HepG2 (cell line): ENCODE data around the gene TRMT112. TPM values are rescaled to one million over a fixed set of nuclear protein-coding genes. Genes with fewer than 3 reads are reported as not detected.

ENCODE experiments used
- ATAC-seq: fragments of 200-7000 bp; cut with Tn5 transposase; 3 replicates; pipeline ENCODE4 v1.9.1; 2020; ENCODE audit warnings: mild to moderate bottlenecking, moderate library complexity
- BruUV-seq: library from RNA; stranded (reverse); fragments of 400-500 nt; replicated peaks from 2 replicates; lab custom pipeline; 2021; lab: Mats Ljungman, UMichigan
- CTCF ChIA-PET: fragments of 300-600 bp; formaldehyde crosslinking; extraction: SDS; loops from one replicate; lab custom pipeline; 2021; ENCODE audit warnings: low total read pairs, inconsistent platforms, low intra/inter-chr PET ratio; lab: Yijun Ruan, JAX
- POLR2A ChIA-PET: fragments of 350-600 bp; sonication (Branson Sonifier 250); formaldehyde crosslinking; loops from one replicate; lab custom pipeline; 2020; ENCODE audit warnings: antibody characterized with exemption, inconsistent platforms; lab: Yijun Ruan, JAX
- DNase-seq: peaks from one replicate; pipeline ENCODE4 v3.0.0-alpha.2; 2015; ENCODE audit warnings: low spot score
- FAIRE-seq: peaks from 3 replicates; lab custom pipeline; 2011; peaks lifted over from hg19 to GRCh38; lab: Jason Lieb, UNC
- H2AFZ ChIP-seq: one replicate; pipeline ENCODE4 v1.6.1; 2011; ENCODE audit warnings: low read length, inconsistent platforms
- H3K27ac ChIP-seq: fragments of 300-600 bp; 3 replicates; pipeline ENCODE4 v1.8.0; 2011; ENCODE audit warnings: mixed run types, mild to moderate bottlenecking, mixed read lengths, low read length, inconsistent platforms; ENCODE audit not compliant: insufficient read depth; ENCODE audit errors: extremely low read length
- H3K27me3 ChIP-seq, 2 experiments: fragments of 200-600 bp in 1 of 2; 2 replicates in 1 of 2; 3 replicates in 1 of 2; pipeline versions ENCODE4 v1.6.0 to v1.8.0; 2011; ENCODE audit warnings: low read length in 2 of 2, mild to moderate bottlenecking in 2 of 2, moderate library complexity in 2 of 2, inconsistent platforms in 1 of 2; ENCODE audit not compliant: insufficient read depth in 2 of 2, control insufficient read depth in 1 of 2
- H3K36me3 ChIP-seq, 2 experiments: fragments of 200-600 bp in 1 of 2; replicated peaks in 1 of 2; 2 replicates in 1 of 2; 3 replicates in 1 of 2; pipeline versions ENCODE4 v1.5.1 to v1.8.0; 2011; ENCODE audit warnings: low read length in 2 of 2, inconsistent platforms in 1 of 2; ENCODE audit not compliant: insufficient read depth in 2 of 2, control insufficient read depth in 1 of 2
- H3K4me1 ChIP-seq: 2 replicates; pipeline ENCODE4 v1.5.1; 2012; ENCODE audit warnings: low read length, inconsistent platforms; ENCODE audit not compliant: insufficient read depth
- H3K4me2 ChIP-seq: 2 replicates; pipeline ENCODE4 v1.6.0; 2011; ENCODE audit warnings: low read depth, low read length, inconsistent platforms
- H3K4me3 ChIP-seq, 3 experiments: fragments of 200-600 bp in 1 of 3; sonication (generic), shearing (Covaris generic) in 1 of 3; replicated peaks in 1 of 3; 2 replicates each; pipeline ENCODE4 v1.5.1; 2011 to 2016; ENCODE audit warnings: low read length in 3 of 3, inconsistent platforms in 2 of 3, low read depth in 2 of 3, mild to moderate bottlenecking in 2 of 3, control low read depth in 1 of 3, mixed read lengths in 1 of 3; ENCODE audit not compliant: insufficient read depth in 1 of 3
- H3K79me2 ChIP-seq: one replicate; pipeline ENCODE4 v1.6.1; 2011; ENCODE audit warnings: low read length, inconsistent platforms; ENCODE audit not compliant: insufficient read depth
- H3K9ac ChIP-seq: 2 replicates; pipeline ENCODE4 v1.6.0; 2011; ENCODE audit warnings: mild to moderate bottlenecking, low read depth, low read length, inconsistent platforms; ENCODE audit not compliant: insufficient read depth
- H3K9me3 ChIP-seq: 2 replicates; pipeline ENCODE4 v1.5.1; 2012; ENCODE audit warnings: mild to moderate bottlenecking, low read length
- H4K20me1 ChIP-seq: 2 replicates; pipeline ENCODE4 v1.6.0; 2011; ENCODE audit warnings: inconsistent platforms, mild to moderate bottlenecking, low read length, moderate library complexity; ENCODE audit not compliant: insufficient read depth
- ARID3A ChIP-seq: IDR thresholded peaks from 2 replicates; pipeline ENCODE4 v1.6.1; 2012; ENCODE audit warnings: low read depth, low read length, improper control_type of control experiment
- MAZ ChIP-seq, 2 experiments: sonication (generic) in 1 of 2; formaldehyde crosslinking in 1 of 2; IDR thresholded peaks; 2 replicates each; pipeline versions ENCODE4 v1.5.0 to v1.6.1; 2012 to 2020; ENCODE audit warnings: low read depth in 2 of 2, mild to moderate bottlenecking in 2 of 2, borderline replicate concordance in 1 of 2, improper control_type of control experiment in 1 of 2, low read length in 1 of 2, missing genetic modification reagents in 1 of 2, moderate library complexity in 1 of 2
- ZNF629 ChIP-seq: sonication (generic); formaldehyde crosslinking; conservative IDR thresholded peaks from 2 replicates; pipeline ENCODE4 v1.5.0; 2020; ENCODE audit warnings: missing genetic modification reagents
- ZXDC ChIP-seq: sonication (generic); formaldehyde crosslinking; IDR thresholded peaks from 2 replicates; pipeline ENCODE4 v1.5.0; 2020; ENCODE audit warnings: mild to moderate bottlenecking, missing genetic modification reagents
- WGBS: methylation state at CpG from one replicate; pipeline ENCODE4 v1.1.6; 2017; ENCODE audit warnings: low lambda C conversion rate; 5-methylcytosine and 5-hydroxymethylcytosine counted together
- in situ Hi-C: cut with HindIII; loops from 2 replicates; pipeline ENCODE4 v1.10.0; 2017; ENCODE audit warnings: low pct_unique_long_range_greater_than_20kb; ENCODE audit not compliant: extremely low pct_ligation_motif_present
- intact Hi-C: fragments of 100-400 bp; cut with micrococcal nuclease; formaldehyde crosslinking; loops from one replicate; pipeline ENCODE4 v1.10.0; 2022; ENCODE audit not compliant: unreplicated experiment
- polyA plus RNA-seq, 8 experiments: library from polyadenylated mRNA; depleted of rRNA in 3 of 8; stranded (reverse) in 7 of 8; unstranded in 1 of 8; fragments of >200 nt; fragmentation: Illumina TruSeq in 4 of 8; extraction: Trizol in 4 of 8; gene quantifications; 2 replicates each; pipeline versions ENCODE4 v1.2.1 to v1.2.3, GENCODE V29; 2011 to 2016; ENCODE audit warnings: low read depth in 4 of 8, missing spikeins in 1 of 8, mixed read lengths in 1 of 8; ENCODE audit not compliant: insufficient read depth in 1 of 8
- total RNA-seq, 5 experiments: library from RNA; depleted of rRNA; stranded (reverse); fragments of >200 nt; fragmentation: Illumina TruSeq; extraction: Trizol; gene quantifications; 2 replicates each; pipeline ENCODE4 v1.2.3, GENCODE V29; 2016; ENCODE audit warnings: low read depth in 1 of 5

The TRMT112 gene
- total and polyA plus RNA-seq, 2 of the 13 experiments (the other 11 are each of a cell fraction or from before 2014, with no cell fraction given): 186 to 409 TPM

- 0 out of 2 replicates have a peak, but pooled peaks have one; percentile 42 for TF ChIP-seq ZXDC (CRISPR knock-in tag)
- no peak for TF ChIP-seq ARID3A
These were observed 13.4 kb downstream of the TRMT112 start (continued) for GRCh38 chr11:64304032-64304315.

- intact Hi-C loops: loop anchor here (2.0 to 10.0 kb wide), 3 partner anchors 33 to 119 kb away; partner anchors contain the start of genes PPP1R14B and STIP1
- DNase-seq (no peak), ATAC-seq (no peak), FAIRE-seq (no peak)
- H3K4me2 ChIP-seq: peak overlapping the region; percentile 84
- no peak overlapping the region for H3K27ac ChIP-seq
- H3K4me3 ChIP-seq: peak overlapping the region; percentile 51 to 79 (median 70); a peak in 4 of 6 replicates
- in situ Hi-C loops: loop anchor here (5.0 kb wide), 1 partner anchor 61 kb away; the partner anchor contains the start of gene FKBP2
- 48% methylated on average over 11 of the region's 13 CpGs for whole genome bisulfite sequencing
- H3K27me3 ChIP-seq: peaks cover 5 to 25% of the 10 kb centered on the region in 2 experiments; a peak in 4 of 5 replicates
- no peaks in the 10 kb centered on the region for H3K9me3 ChIP-seq
- no peak overlapping the region for H2AFZ ChIP-seq
- TF ChIP-seq ZNF629 (peak; percentile 64; the same call in 1 of the 2 replicates), MAZ (IDR thresholded peaks at IDR 0.05; ENCODE audit: borderline replicate concordance, low read depth, low read length) (no peak), MAZ (CRISPR knock-in tag; IDR thresholded peaks at IDR 0.05; ENCODE audit: low read depth) (no peak)
- no peaks in the 10 kb centered on the region for H4K20me1 ChIP-seq
- H3K4me1 ChIP-seq: peaks cover 62% of the 10 kb centered on the region
- H3K9ac ChIP-seq: peak overlapping the region; percentile 88; the same call in 1 of the 2 replicates
- ChIA-PET CTCF (interaction anchor here (1.3 to 2.4 kb wide), 2 partner anchors 32 to 99 kb away, joined by 7 to 12 read pairs; no protein-coding TSS in a partner anchor), POLR2A (interaction anchor here (0.9 to 5.5 kb wide), 14 partner anchors 13 to 118 kb away, joined by 3 to 103 read pairs (median 8); partner anchors contain the start of genes BAD, FKBP2, GPR137 and KCNK4)
- no TSS peak for BruUV-seq
- peaks cover 15% of the 10 kb centered on the region for H3K79me2 ChIP-seq
- no peaks in the 10 kb centered on the region for H3K36me3 ChIP-seq
These were observed 14.0 kb downstream of the TRMT112 start for GRCh38 chr11:64303109-64304031.
